Measurements from ENCODE around the gene FOXP1.

DNA sequence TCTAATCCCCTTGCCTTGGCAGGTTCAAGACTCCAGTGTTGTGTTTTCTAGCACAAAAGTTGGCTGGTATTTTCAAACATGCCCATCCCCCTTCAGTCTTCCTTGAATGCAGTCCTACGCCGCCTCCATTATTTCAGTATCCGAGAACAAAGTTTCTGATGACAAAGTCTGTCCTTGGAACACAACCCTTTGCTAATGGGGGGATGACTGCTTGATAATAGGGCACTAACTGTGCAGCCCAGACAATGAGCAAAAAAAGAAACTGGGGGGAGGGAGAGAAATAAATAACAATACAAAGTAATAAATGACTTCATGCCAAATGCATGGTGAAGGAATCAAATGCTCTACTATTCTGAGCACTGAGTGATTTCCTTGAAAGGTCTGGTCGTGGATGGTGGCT, 310.1 kb downstream of the FOXP1 start:
- TF ChIP-seq, protein P1, sequence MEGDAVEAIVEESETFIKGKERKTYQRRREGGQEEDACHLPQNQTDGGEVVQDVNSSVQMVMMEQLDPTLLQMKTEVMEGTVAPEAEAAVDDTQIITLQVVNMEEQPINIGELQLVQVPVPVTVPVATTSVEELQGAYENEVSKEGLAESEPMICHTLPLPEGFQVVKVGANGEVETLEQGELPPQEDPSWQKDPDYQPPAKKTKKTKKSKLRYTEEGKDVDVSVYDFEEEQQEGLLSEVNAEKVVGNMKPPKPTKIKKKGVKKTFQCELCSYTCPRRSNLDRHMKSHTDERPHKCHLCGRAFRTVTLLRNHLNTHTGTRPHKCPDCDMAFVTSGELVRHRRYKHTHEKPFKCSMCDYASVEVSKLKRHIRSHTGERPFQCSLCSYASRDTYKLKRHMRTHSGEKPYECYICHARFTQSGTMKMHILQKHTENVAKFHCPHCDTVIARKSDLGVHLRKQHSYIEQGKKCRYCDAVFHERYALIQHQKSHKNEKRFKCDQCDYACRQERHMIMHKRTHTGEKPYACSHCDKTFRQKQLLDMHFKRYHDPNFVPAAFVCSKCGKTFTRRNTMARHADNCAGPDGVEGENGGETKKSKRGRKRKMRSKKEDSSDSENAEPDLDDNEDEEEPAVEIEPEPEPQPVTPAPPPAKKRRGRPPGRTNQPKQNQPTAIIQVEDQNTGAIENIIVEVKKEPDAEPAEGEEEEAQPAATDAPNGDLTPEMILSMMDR (IDR thresholded peaks at IDR 0.05), result no peak
- no peak for TF ChIP-seq POLR2A (IDR thresholded peaks at IDR 0.05)
